CD4-positive, alpha-beta T cell treated with Interleukin-15 for 4 hours (primary cell): Measurements from ENCODE around the gene PRDM11.
A peak's percentile ranks its signal among the peaks of the same experiment; 100 is the strongest.

Experiments used
- DNase-seq: peaks from one replicate; pipeline ENCODE4 v3.0.0-alpha.2; 2020; ENCODE audit warnings: low spot score

The PRDM11 gene

DNA sequence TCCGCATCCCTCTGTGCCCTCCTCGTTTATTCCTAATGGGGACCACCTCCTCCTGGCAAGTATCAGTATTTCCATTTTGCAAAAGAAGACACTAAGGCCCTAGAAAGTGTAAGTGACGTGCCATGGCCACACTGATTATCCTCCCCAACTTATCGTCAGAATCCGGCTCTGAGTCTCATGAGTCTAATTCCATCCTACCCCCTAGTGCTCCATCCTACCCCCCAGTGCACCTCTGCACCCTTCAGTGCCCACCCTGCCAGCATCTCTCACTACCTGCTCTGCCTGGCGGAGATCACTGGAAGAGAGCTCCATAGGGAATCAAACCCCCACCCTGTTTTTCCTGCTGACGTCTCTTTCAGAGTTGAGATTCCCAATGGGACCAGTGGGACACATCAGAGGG lies 31.8 kb downstream of the PRDM11 start:
- no peak for DNase-seq

DNA sequence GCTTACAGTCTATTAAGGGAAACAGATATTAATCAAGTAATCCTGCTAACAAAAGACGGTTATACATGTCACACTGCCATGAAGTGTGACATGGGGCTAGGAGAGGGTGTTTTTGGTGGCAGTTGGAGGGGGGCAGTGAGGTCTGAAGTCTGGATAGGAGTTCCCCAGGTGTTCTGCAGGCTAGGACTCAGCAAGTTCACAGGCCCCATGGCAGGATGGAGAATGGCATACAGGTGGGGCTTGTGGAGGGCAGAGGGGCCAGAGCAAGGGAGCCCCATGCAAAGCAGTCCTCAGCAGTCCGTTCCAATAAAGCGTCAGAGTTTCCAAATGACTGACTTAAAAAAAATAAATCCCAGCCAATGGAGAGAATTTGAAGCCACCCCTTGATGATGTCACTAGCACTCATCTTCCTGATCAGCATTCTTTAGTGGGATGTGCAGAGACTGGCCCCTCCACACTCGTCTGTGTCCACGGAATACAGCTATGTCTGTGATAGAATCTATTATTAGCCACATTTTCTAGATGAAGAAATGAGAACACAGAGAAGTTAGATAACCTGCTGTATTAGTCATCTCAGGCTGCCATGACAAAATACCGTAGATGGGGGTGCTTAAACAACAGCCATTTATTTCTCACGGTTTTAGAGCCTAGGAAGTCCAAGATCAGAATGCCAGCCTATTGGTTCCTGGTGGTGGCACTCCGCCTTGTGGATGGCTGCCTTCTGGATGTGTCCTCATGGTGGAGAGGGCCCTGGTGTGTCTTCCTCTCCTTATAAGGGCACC lies 32.6 kb downstream of the PRDM11 start:
- DNase-seq, result no peak

DNA sequence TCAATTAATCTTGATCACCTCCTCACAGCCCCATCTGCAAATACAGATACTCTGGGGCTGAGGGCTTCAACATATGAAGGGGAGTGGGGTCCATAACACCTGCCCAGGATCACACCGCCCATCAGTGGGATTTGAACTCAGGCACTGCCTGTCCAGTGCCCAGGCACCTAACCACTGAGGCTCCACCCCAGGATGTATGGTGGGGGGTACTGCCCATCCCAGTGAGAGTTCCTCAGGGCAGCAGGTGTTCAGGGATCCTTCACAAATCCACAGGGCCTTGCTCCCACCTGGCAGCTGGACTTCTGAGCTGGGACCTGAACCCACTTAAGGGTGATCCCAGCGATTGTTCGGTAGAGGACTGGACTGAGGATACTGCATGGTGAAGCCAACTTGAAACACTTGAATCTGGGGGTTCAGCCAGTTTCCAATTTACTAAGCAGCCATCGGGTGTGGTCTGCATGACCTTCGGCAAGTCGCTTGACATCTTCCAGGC lies 33.3 kb downstream of the PRDM11 start:
- DNase-seq, result no peak

DNA sequence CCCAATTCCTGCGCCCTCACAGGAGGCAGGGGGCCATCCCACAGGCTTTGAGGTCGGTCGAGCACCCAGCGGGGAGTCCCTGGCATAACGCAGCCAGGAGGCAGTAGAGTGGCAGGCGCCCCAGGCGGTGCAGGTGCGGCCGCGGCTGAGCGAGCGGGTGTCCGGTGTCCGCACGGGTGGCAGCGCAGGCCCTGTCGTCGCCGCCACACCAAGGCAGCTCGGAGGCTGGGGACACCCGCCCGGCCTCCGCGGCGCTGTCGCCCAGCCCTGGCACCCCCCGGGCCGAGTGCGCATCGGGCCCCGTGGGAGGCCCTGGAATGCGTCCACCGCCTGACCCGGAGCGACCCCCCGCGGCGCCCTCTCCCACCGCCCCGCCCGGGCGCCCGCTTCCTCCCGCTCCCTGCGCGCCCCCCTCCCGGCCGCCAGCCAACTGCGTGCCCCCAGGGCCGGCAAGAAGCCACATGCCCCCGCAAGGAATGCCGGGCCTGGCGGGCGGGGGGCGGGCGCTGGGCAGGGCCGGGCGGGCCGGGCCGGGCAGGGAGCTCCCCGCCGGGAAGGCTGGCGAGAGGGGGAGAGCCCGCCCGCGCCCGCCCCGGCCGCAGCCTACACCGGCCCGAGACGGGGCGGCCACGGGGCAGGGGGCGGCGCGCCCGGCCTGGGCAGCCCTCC lies 33.9 kb downstream of the PRDM11 start:
- DNase-seq, result no peak

DNA sequence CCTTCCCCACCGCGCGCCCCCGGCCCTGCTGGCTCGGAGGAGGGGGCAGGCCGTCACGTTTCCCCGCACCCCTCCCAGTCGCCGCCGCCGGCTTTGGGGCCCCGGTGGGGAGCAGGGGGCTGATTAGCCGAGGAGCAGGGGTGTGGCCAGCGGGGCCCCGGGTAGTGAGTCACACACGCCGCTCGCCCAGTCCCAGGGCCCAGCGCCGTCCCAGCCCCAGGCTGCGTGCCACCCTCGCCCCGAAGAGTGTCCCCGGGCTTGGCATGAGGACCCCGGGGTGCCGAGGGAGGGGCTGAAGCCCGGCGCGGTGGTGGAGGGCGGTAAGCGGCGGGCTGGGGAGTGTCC lies 34.4 kb downstream of the PRDM11 start:
- peak; percentile 21 for DNase-seq

DNA sequence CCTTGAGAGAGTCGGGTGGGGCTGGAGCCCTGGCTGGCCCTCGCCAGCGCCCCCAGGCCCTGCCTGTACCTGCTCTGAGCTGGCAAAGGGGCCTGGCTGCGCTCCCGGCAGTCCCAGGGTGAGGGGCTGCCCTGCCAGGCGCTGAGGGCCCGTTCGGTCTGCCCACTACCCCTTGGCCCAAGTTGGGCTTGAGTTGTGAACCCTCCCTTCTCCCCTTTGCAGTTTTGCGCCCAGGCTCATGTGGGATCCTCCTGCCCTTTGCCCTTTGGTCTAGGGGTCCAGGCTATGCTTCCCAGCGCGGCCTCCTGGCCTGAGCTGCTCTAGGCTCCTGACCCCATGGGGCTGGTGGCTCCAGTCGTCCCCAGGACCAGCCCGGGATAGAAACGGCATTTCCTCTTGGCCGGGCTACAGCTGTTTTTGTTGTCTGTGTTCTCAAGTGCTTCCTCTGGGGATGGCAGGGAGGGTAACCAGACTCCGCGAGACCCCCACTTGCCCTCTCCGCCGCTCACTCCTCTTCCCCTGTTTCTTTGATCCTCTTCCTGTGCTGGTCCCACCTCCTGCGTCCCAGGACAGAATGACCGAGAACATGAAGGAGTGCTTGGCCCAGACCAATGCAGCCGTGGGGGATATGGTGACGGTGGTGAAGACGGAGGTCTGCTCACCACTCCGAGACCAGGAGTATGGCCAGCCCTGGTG lies 34.9 kb downstream of the PRDM11 start:
- DNase-seq, result no peak

DNA sequence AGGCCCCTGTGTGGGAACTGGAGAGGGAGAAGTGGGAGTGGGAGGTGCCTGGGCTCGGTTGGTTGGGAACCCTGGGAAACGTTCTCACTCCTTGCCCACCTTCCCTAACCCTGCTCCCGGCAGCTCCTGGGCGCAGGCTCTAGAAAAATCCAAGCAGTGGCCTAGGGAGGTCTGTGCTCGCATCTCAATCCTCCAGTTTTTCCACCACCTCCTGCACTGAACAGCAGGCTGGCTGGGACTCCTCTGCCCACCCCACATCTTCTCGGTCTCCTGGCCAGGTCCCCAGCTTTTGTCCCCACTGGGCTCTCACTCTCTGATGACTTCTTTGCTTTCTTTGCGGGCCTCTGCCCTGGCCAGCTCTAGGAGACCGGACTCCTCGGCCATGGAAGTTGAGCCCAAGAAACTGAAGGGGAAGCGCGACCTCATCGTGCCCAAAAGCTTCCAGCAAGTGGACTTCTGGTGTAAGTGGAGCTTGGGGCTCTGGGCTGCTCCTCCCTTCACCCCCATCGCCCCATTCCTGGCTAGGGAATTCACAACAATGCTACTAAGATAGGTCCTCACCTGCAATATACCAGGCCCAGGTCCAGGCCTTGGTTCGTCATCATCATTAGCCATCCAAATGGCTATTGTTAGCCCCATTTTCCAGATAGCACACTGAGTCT lies 35.6 kb downstream of the PRDM11 start:
- no peak for DNase-seq

DNA sequence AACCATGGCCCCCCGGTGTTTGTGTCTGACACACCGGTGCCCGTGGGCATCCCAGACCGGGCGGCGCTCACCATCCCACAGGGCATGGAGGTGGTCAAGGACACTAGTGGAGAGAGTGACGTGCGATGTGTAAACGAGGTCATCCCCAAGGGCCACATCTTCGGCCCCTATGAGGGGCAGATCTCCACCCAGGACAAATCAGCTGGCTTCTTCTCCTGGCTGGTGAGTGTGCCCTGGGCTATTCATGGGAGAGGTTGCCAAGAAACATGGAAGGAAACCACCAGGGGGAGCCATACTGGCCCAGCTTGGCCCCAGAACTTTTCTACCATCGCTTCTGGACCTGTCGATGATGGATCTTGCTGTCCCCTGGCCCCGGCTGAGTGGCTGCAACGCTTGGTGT lies 36.5 kb downstream of the PRDM11 start:
- DNase-seq, result no peak

DNA sequence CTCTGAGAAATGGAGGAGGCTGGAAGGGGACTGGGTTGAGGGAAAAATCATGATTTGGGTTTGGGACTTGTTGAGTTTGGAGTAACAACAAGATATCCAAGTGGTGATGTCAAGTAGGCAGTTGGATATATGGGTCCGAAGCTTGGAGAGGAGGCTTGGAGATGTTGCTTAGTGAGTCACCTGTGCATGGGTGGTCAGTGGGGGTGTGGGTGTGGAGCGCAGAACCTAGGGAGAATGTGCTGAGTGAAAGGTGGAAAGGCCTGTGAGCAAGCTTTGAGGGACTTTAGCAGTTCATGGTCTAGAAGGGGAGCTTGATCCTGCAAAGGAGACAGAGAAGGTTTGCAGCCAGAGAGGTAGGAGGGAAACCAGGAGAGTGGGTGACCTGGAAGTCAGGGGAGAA lies 38.2 kb downstream of the PRDM11 start:
- DNase-seq, result no peak

DNA sequence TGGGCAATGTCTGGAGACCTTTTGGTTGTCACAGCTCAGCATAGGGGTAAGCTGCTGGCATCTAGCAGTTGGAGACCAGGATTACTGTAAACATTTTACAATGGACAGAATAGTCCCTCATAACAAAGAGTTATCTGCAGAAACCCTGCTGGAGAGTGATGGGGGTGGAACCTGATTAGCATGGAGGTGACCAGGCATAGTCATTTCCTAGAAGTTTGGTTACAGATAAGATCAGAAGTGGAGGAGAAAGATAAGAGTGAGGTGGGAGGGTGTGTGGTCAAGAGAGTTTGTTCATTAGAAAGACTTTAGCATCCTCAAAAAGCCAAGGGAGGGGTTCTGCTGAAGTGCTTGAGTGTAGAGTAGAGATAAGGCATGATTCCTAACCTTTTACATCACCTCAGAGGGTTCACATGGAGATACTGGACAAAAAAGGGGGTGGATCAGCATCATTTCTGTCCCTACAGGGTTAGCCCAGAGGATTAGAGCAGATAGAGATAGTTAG lies 38.8 kb downstream of the PRDM11 start:
- DNase-seq, result no peak

DNA sequence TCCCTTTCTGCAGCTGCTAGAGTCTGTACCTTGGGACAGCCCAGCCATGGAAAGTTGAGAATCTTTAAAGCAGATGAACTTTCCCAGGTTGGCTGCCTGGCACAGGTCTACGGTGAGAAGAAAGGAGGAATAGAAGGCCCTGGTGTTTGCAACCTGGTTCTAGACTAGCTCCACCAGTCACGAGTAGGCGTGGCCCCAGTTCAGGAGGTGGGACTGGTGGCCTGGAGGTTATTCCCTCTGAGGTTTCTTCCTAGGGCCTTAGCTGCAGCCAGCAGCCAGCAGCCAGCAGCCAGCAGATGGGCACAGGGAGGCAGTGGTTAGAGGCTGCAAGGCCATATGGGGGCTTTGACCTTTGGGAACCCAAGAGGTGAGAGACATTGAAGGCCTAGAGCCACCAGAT lies 40.9 kb downstream of the PRDM11 start:
- no peak for DNase-seq

DNA sequence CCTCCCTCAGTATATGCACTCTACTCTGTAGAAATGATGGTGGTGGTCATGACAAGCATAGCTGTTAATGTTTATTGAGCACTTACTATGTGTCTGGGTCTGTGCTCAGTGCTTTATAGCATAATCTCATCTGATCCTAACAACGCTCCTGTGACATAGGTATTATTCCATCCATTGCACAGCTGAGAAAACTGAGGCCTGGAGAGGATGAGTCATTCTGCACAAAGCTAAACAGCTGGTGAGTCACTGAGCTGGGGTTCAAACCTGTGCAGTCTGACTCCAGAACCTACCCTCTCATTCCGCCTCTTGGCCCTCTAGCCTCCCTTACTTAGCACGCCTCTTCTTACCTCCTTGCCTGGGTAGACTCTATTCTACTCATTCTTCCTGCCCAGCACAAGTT lies 41.7 kb downstream of the PRDM11 start:
- no peak for DNase-seq

DNA sequence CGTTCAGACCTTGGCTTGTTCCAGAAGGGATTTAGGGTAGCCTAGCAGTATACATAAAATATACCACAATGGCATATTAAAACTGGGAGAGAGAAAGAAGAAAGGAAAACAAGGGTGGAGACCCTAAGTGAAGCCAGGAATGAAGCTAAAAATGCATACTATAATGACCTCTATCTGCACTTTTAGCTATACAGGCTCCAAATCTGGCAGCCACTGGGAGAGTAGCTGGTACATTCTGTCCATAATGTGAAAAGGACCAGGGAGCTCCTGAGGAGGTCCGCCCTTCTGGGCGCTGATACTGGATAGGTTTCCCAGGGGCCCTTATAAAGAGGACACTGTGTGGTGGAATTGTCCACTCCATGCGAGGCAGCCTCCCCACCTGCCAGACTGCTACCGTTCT lies 42.8 kb downstream of the PRDM11 start:
- no peak for DNase-seq

DNA sequence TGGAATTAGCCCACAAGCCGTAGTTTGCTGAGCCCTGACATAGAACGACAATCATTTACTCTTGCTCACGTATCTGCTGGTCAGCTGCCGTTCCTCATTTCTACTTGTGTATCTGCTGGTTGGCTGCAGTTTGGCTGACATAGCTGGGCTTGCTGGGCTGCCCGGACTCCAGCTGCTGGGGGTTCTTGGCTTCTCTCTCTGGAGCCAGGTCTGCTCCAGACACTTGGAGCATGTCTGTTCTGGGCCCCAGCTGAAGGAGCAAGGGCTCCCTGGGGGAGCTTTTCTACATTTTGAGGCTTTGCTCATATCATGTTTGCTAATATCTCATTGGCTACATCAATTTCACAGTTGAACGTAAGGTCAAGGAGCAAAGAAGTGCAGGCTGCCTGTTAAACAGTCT lies 47.3 kb downstream of the PRDM11 start:
- DNase-seq, result no peak

DNA sequence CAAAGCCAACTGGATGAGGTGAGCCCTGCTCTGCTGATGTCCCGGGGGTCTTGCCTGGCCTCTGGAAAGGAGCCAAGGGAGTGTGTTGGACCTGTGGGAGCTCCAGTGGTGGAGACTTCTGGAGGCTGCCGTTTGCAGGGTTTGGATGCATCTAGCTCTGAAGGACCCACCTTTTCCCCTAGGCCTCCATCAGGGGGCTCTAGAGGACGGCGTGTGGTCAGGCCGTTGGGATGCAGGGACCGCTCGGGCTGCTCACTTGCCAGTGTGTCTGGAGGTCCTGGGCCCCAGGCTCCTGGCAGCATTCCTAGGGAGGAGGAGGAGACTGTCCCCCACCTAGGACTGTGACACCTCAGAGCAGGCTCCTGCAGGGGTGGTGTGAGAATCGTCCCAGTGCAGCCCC lies 58.3 kb downstream of the PRDM11 start:
- no peak for DNase-seq

DNA sequence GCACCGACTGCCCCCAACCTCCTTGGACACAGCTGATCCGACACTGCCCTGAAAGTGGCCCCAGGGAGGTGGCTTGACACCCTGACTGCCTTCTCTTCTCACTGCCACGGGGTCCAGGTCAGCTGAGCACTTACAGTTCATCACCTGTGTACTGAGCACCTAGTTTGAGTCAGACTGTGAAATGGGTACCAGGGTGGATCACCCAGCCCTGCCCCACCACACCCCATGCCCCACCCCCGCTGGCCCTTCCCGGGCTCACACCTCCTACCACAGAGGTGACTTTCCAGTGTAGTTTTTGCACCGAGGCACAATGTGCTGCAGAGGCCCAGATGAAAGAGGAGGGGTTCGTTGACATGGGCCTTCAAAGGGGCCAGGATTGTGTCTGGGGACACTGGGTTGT lies 59.5 kb downstream of the PRDM11 start:
- no peak for DNase-seq

DNA sequence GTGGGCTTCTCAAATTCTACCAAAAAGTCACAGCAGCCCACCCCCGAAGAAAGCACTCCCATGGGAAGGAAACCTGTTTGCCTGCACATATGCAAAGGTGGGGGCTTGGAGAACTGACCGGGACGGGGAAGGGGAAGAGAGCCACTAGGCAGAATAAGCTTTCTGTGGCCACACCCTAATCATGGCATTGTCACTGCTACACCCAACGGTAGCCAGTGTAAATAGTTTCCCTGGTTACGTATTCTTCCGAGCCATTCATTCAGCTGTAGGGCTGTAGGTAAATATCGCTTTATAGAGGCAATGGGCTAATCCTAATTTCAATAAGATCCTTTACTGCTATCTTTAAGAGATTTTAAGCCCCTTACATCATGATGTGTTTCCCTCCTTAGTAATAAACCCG lies 61.7 kb downstream of the PRDM11 start:
- no peak for DNase-seq

DNA sequence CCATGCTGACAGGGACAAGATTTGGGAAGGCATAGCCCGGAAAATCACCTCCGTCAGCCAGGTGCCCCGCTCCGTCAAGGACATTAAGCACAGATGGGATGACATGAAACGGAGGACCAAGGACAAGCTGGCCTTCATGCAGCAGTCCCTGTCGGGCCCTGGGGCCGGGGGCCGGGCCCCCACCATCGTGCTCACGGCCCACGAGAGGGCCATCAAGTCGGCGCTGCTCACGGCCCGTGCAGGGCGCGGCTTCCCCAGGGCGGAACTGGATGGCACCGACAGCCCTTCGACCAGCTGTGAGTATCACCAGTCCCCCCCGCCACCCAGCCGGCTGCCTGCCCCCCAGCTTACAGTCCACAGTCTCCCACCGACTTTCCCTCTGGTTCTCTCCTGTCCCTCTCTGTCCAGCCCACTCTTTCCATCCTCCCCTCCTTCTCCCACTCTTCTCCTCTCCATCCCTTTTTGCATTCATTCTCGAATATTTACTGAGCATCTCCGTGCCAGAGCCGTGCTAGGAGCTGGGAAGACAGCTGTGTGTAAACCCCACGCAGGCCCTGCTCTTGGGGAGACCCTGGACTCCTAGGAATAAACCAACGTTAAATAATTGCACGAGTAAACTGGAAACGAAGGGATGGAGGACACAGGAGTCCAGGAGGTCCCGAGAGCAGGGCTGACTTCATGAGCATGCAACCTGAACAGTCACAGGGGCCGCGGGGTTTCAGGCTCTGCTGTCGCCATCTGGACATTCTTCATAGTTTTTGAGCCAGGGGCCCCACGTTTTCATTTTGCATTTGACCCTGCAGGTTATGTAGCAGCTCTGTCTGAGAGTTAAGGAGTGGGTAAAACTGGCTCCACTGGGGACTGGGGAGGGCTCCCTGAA lies 62.8 kb downstream of the PRDM11 start:
- no peak for DNase-seq

DNA sequence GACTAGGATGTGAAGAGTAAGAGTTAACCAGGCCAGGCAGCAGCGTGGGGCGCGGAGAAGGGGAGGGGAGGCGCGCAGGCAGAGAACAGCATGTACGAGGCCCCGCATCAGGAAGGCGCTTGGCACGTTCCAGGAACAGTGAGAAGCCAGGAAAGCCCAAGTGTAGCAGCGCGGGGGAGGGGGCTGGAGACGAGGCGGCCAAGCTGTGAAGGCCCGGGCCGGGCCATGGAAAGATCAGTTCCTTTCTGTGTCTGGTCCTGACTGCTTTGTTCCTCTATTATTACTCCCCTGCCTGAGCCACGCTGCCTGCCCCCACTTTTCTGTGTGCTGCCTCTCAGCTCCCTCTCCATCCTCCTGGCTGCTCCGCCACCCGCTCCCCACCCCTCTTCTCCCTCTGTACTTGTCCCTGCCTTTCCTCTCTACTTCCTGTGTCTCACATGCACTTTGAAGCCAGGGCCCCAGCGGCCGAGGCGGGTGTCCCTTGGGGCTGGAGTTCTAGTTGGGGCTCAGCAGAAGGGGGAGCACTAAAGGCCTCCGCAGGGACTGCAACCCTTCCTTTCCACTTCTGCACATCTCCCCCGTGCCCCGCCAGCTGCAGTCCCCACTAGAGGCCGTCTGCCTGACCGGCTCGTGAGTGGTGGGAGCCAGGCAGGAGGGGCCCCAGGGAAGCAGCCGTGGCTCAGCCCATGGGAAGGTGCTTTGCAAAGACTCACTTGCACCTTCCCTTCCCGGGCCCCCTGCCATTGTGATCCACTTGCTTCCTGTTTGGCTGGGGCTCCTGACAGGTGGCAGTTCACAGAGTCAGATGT lies 63.7 kb downstream of the PRDM11 start:
- no peak for DNase-seq

DNA sequence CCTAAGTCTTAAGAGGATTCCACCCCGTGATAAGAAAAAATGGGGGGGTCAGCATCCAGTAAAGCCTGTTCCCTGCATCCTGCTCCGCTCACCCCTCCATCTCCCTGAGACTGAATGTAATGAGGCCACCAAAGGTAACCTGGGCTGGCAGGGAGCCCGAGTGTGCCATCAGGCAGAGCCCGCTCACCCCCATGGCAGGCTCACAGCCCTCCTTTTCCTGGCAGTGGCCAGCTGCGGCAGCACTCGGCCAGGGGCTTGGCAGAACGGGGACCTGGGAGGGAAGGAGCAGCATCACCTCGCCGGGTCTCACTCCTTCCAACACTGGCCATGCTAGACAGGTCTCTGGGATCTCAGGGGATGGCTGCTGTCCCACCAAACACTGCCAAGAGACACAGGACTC lies 64.4 kb downstream of the PRDM11 start:
- no peak for DNase-seq

DNA sequence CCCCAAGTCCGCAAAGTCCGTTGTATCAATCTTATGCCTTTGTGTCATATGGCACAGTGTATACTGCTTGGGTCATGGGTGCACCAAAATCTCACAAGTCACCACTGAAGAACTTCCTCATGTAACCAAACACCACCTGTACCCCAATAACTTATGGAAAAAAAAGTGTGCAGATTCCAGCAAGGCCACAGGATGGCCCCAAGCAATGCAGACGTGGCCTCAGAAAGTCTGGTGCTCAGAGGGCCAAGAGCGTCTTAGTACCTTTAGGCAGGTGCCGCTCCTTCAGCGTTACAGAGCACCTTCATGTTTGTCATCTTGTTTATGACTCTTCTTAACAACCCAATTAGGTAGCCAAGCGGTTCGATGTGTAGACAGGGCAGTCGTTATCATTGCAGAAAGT lies 65.3 kb downstream of the PRDM11 start:
- no peak for DNase-seq
